PC-9 (cell line): ENCODE measurements around the gene METTL16.

ENCODE experiments used
- CTCF ChIP-seq: fragments of 200-600 bp; sonication (generic); conservative IDR thresholded peaks from 2 replicates; pipeline ENCODE4 v1.6.1; 2017; ENCODE audit warnings: mixed run types, antibody characterized with exemption, mild to moderate bottlenecking, moderate library complexity
- EZH2 ChIP-seq: fragments of 200-600 bp; sonication (generic); IDR thresholded peaks from 2 replicates; pipeline ENCODE4 v1.8.0; 2017; ENCODE audit warnings: antibody characterized with exemption, low read depth

- TF ChIP-seq CTCF (no peak), EZH2 (no peak)
These were observed 124.3 kb downstream of the METTL16 start for GRCh38 chr17:2387086-2388019.
